HFFc6 (cell line): Measurements from ENCODE around the gene FEV. TPM values are rescaled to one million over a fixed set of nuclear protein-coding genes. Genes with fewer than 3 reads are reported as not detected.
A peak's percentile ranks its signal among the peaks of the same experiment; 100 is the strongest.

Experiments
- DNase-seq: peaks from one replicate; pipeline ENCODE4 v3.0.0-alpha.2; 2018
- H3K27ac Mint-ChIP-seq: 2 replicates; pipeline ENCODE4 v1.8.0; 2020; ENCODE audit warnings: mild to moderate bottlenecking, mixed read lengths
- H3K27me3 Mint-ChIP-seq: 2 replicates; pipeline ENCODE4 v1.8.0; 2021; ENCODE audit warnings: mild to moderate bottlenecking, moderate library complexity, mixed read lengths; ENCODE audit not compliant: insufficient read depth
- H3K36me3 Mint-ChIP-seq: 2 replicates; pipeline ENCODE4 v1.8.0; 2021; ENCODE audit warnings: low read depth, mixed read lengths
- H3K4me1 Mint-ChIP-seq: 2 replicates; pipeline ENCODE4 v1.8.0; 2020; ENCODE audit warnings: low read depth, mixed read lengths
- H3K4me3 Mint-ChIP-seq: 2 replicates; pipeline ENCODE4 v1.8.0; 2020; ENCODE audit warnings: mild to moderate bottlenecking, moderate library complexity, mixed read lengths
- H3K9me3 Mint-ChIP-seq: 2 replicates; pipeline ENCODE4 v1.8.0; 2020; ENCODE audit warnings: mild to moderate bottlenecking, mixed read lengths
- total RNA-seq, 6 experiments: library from RNA; stranded (reverse); fragmentation: NEBNext Ultra II Directional; extraction: Animal tissue kit (Norgen Biotek cat#: 25700); gene quantifications; 2 replicates in 1 of 6; 3 replicates in 5 of 6; pipeline ENCODE4 v1.2.3, GENCODE V29; 2021
- TF ChIP-seq, protein P1 (sequence below): fragments of 200-600 bp; sonication (generic); IDR thresholded peaks from 2 replicates; pipeline ENCODE4 v1.5.0; 2021; ENCODE audit warnings: antibody characterized with exemption, mild to moderate bottlenecking

Gene FEV
- total RNA-seq, 6 experiments from 2014 or later: not detected

DNA sequence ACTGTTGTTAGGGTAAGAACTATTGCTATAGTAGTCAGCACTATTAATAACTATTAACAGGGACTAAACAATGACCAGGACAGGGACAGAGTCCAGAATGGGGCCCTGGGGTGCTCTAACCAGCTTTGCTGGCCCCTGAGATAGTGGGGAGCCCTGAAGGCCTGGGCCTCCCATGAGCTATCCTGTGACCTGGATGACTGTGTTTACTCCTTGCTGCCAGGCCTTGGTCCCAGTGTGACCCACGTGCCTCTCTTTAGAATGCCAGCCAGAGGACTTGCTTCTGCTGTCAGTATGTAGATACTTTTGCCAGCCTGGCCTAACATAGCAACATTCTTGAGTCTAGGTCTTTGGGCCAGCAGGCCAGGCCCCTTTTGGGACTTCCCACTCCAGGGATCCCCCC lies 14.1 kb downstream of the FEV start:
- no peak overlapping the region for H3K27ac Mint-ChIP-seq
- no peaks in the 10 kb centered on the region for H3K9me3 Mint-ChIP-seq
- no peaks in the 10 kb centered on the region for H3K36me3 Mint-ChIP-seq
- TF ChIP-seq, protein P1, sequence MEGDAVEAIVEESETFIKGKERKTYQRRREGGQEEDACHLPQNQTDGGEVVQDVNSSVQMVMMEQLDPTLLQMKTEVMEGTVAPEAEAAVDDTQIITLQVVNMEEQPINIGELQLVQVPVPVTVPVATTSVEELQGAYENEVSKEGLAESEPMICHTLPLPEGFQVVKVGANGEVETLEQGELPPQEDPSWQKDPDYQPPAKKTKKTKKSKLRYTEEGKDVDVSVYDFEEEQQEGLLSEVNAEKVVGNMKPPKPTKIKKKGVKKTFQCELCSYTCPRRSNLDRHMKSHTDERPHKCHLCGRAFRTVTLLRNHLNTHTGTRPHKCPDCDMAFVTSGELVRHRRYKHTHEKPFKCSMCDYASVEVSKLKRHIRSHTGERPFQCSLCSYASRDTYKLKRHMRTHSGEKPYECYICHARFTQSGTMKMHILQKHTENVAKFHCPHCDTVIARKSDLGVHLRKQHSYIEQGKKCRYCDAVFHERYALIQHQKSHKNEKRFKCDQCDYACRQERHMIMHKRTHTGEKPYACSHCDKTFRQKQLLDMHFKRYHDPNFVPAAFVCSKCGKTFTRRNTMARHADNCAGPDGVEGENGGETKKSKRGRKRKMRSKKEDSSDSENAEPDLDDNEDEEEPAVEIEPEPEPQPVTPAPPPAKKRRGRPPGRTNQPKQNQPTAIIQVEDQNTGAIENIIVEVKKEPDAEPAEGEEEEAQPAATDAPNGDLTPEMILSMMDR: no peak
- no peak for DNase-seq
- peaks cover 28% of the 10 kb centered on the region for H3K27me3 Mint-ChIP-seq
- no peaks in the 10 kb centered on the region for H3K4me1 Mint-ChIP-seq
- H3K4me3 Mint-ChIP-seq: no peak overlapping the region

DNA sequence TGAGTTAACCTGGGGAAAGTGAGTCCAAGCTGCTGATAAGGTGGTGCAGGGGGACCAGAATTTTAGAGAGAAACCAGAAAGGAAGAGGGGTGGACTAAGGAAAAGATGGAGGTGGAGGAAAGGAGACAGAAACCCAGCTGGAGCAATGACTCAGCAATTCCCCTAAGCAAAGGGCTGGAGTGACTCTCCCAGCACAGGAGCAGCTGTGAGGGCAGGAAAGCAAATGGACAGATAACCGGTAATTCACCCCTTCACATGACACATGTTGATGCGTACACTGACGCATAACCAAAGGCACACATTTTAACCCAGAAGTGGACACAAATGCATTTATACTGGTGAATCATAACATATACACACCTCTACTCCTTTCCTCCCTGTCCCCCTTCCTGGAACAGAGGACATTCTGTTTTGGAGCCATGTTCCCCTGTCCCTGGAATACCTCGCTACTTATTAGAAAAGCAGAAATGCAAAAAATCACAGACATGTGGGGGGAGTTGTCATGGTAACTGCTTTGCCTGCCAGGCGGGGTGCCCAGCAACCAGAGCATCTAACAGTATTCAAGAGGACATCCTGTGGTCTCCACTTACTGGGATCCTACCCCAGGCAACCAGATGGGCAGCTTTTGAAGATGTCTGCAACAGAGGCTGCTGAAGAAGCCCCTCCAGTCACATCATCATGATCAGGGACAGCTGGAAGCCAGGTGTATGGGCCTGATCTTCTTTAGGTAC lies 20.8 kb downstream of the FEV start:
- Mint-ChIP-seq H3K4me1 (peaks cover 21% of the 10 kb centered on the region), H3K36me3 (0 out of 2 replicates have a peak, but pooled peaks cover 4% of the 10 kb centered on the region), H3K9me3 (no peaks in the 10 kb centered on the region), H3K27me3 (peaks cover 24% of the 10 kb centered on the region), H3K4me3 (peak overlapping the region; percentile 52), H3K27ac (peak overlapping the region; percentile 68)
- TF ChIP-seq, protein P1: no peak
- peak; percentile 82 for DNase-seq

DNA sequence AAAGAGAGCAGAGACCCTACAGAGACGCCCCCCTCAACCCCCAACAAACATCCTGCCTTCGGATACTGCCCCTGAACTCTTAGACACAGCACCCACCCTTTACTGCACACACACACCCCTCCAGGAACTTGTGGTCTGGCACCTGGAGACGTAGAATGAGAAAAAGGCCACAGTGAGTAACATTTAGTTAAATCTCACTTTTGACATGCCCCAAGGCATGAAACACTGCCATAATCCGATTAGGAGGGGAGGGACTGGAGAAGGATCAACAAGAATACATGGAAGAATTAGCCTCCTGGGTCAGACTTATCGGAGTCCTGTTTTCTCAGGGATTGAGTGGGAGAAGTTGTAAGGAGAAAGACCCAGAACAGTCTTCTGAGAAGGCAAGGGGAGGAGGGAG lies 21.4 kb downstream of the FEV start:
- H3K4me3 Mint-ChIP-seq: peak overlapping the region; percentile 52
- peaks cover 26% of the 10 kb centered on the region for H3K27me3 Mint-ChIP-seq

DNA sequence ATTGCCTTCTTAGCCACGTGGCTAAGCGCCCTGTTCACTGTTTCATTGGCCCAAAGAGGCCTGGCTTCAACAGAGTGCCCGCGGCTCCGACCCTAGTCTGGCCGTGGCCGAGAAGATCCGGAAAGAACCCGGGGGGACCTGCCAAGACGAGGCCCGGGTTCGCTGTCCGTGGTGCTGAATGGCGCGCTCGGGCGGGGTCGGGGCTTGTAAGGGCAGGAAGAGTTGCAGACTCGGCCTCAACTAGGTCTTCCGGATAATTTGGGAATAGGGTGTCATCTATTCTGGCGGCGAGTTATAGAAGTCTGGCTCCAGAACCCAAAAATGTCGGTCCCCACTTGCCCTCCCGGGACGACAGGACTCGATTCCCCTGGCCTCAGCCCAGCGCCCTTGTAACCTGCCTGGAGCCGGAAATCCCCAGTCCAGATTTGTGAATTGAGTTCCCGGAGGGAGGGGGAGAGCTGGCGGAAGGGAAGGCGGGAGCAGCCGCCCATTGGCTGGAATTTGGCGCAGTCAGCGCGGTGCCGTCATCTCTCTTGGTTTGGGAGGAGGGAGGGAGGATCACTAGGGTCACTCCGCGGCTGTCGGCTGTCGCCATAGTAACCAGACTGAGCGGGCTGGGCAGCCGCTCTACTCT lies 22.0 kb downstream of the FEV start:
- TF ChIP-seq, protein P1: no peak
- DNase-seq: peak; percentile 41
- Mint-ChIP-seq H3K27ac (peak overlapping the region; percentile 68; the same call in 1 of the 2 replicates), H3K9me3 (no peaks in the 10 kb centered on the region), H3K36me3 (0 out of 2 replicates have a peak, but pooled peaks cover 4% of the 10 kb centered on the region), H3K4me3 (0 out of 2 replicates have a peak overlapping the region, but pooled peaks have one; percentile 52), H3K27me3 (peaks cover 30% of the 10 kb centered on the region), H3K4me1 (peaks cover 21% of the 10 kb centered on the region)

More for the DNA sequence above, 21.4 kb downstream of the FEV start:
- DNase-seq: no peak
- H3K4me1 Mint-ChIP-seq: peaks cover 21% of the 10 kb centered on the region
- TF ChIP-seq, protein P1: no peak
- 0 out of 2 replicates have a peak, but pooled peaks cover 4% of the 10 kb centered on the region for H3K36me3 Mint-ChIP-seq
- H3K9me3 Mint-ChIP-seq: no peaks in the 10 kb centered on the region
- H3K27ac Mint-ChIP-seq: peak overlapping the region; percentile 68

DNA sequence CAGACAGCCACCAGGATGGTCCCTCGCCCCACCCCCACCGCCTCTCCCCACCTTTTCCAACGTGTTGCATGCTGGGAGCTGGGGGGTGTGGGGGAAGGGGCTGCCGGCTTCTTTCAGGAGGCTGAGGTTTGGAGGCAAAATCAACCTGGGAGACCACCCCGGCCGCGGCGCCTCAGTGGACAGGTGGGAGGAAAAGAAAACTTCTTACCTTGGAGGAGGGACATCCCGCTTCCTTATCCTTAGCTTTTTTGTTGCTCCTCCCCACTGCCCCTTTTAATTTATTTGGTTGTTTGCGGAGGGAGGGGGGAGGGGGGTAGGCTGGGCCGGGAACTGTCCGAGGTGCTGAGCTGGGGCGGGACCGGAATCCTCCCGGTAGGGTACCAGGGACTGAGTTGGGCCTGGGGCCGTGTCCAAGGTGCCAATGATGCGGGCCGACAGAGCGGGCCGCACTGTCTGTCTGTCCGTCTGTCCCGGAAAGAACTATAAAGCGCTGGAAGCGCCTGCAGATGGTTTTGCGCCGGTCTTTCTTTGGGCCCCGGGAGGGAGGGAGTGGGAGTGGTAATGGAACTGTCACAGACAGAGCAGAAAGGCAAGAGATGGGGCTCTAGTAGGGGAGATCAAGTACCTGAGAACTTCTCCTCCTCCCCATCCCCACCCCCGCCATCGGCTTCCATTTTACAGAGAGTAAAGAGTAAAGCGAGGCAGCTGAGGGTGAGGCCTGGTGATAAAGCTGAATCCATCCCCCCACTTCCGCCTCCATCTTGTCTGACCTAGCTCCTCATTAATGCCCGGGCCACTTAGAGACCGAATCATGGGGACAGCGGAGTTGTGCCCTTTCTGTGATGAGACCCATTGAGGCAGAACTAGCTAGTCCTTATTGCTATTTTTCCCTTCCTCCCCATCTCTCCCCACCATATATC lies 23.1 kb downstream of the FEV start:
- Mint-ChIP-seq H3K9me3 (no peaks in the 10 kb centered on the region), H3K27me3 (peaks cover 36% of the 10 kb centered on the region), H3K27ac (no peak overlapping the region), H3K4me3 (no peak overlapping the region), H3K4me1 (peaks cover 21% of the 10 kb centered on the region), H3K36me3 (0 out of 2 replicates have a peak, but pooled peaks cover 4% of the 10 kb centered on the region)
- TF ChIP-seq, protein P1: no peak
- DNase-seq: no peak
